Measurements from ENCODE around the gene FHIT. TPM values are rescaled to one million over a fixed set of nuclear protein-coding genes. Genes with fewer than 3 reads are reported as not detected.
"Not testable (repeated sequence)": the region's sequence is repeated elsewhere in the genome, so short reads cannot be mapped to it uniquely, and the experiment has no call there.

The FHIT gene
- total RNA-seq, 4 donors from 2014 or later: 0.72 to 5.2 (median 2.1) TPM

GRCh38 chr3:61073566-61074165 is 177.6 kb downstream of the FHIT start:
- Histone ChIP-seq H3K9me3 (no peaks in the 10 kb centered on the region), H3K4me3 (no peak overlapping the region), H3K4me1 (no peaks in the 10 kb centered on the region), H3K36me3 (no peaks in the 10 kb centered on the region), H3K27ac (no peak overlapping the region), H3K27me3 (no peaks in the 10 kb centered on the region)
- intact Hi-C loops (cut with DNase I; ENCODE audit: low total_unique reads): no loop called here
- in situ Hi-C loops (cut with MboI; ENCODE audit: low sequenced_read_pairs in 4 of 4): no loop called here
- ATAC-seq (no peak), DNase-seq (no peak)
- TF ChIP-seq CTCF (IDR thresholded peaks at IDR 0.05 in 4 of 5, conservative IDR thresholded peaks at IDR 0.05 in 1 of 5) (no peak), POLR2A (IDR thresholded peaks at IDR 0.05) (no peak)

- Histone ChIP-seq H3K27ac (no peak overlapping the region), H3K36me3 (no peaks in the 10 kb centered on the region), H3K4me1 (no peaks in the 10 kb centered on the region), H3K9me3 (no peaks in the 10 kb centered on the region), H3K4me3 (no peak overlapping the region), H3K27me3 (no peaks in the 10 kb centered on the region)
- TF ChIP-seq CTCF (IDR thresholded peaks at IDR 0.05 in 4 of 5, conservative IDR thresholded peaks at IDR 0.05 in 1 of 5) (no peak), POLR2A (IDR thresholded peaks at IDR 0.05) (no peak)
- no peak for ATAC-seq
- DNase-seq: no peak
- in situ Hi-C loops (cut with MboI; ENCODE audit: low sequenced_read_pairs in 4 of 4) (no loop called here), intact Hi-C loops (cut with DNase I; ENCODE audit: low total_unique reads) (no loop called here)
Observed at GRCh38 chr3:61068084-61068483, 183.2 kb downstream of the FHIT start.

- no peaks in the 10 kb centered on the region for H3K4me1 ChIP-seq
- DNase-seq (no peak), ATAC-seq (no peak)
- no peaks in the 10 kb centered on the region for H3K36me3 ChIP-seq
- no peak overlapping the region for H3K27ac ChIP-seq
- in situ Hi-C loops (cut with MboI; ENCODE audit: low sequenced_read_pairs in 4 of 4): no loop called here
- H3K9me3 ChIP-seq: no peaks in the 10 kb centered on the region
- H3K4me3 ChIP-seq: no peak overlapping the region
- no peaks in the 10 kb centered on the region for H3K27me3 ChIP-seq
- intact Hi-C loops (cut with DNase I; ENCODE audit: low total_unique reads): no loop called here
- TF ChIP-seq POLR2A (IDR thresholded peaks at IDR 0.05) (no peak), CTCF (IDR thresholded peaks at IDR 0.05 in 4 of 5, conservative IDR thresholded peaks at IDR 0.05 in 1 of 5) (no peak)
Observed at GRCh38 chr3:61066800-61067199, 184.5 kb downstream of the FHIT start.

GRCh38 chr3:61066222-61066621 is 185.0 kb downstream of the FHIT start:
- H3K9me3 ChIP-seq; intact Hi-C loops (cut with DNase I; ENCODE audit: low total_unique reads); H3K4me1 ChIP-seq; DNase-seq; ATAC-seq; H3K27ac ChIP-seq; H3K4me3 ChIP-seq; in situ Hi-C loops (cut with MboI; ENCODE audit: low sequenced_read_pairs in 4 of 4); H3K27me3 ChIP-seq; H3K36me3 ChIP-seq: not testable (repeated sequence)

GRCh38 chr3:61065451-61066011 is 185.7 kb downstream of the FHIT start:
- Histone ChIP-seq H3K36me3 (no peaks in the 10 kb centered on the region), H3K27ac (no peak overlapping the region), H3K9me3 (no peaks in the 10 kb centered on the region), H3K27me3 (no peaks in the 10 kb centered on the region), H3K4me3 (no peak overlapping the region), H3K4me1 (peaks cover 0 to 3% of the 10 kb centered on the region in 2 donors)
- intact Hi-C loops (cut with DNase I; ENCODE audit: low total_unique reads) (no loop called here), in situ Hi-C loops (cut with MboI; ENCODE audit: low sequenced_read_pairs in 4 of 4) (no loop called here)
- TF ChIP-seq POLR2A (IDR thresholded peaks at IDR 0.05) (no peak), CTCF (IDR thresholded peaks at IDR 0.05 in 4 of 5, conservative IDR thresholded peaks at IDR 0.05 in 1 of 5) (no peak)
- DNase-seq: no peak
- ATAC-seq: no peak
